HepG2 (cell line): ENCODE results near the gene PADI6. TPM values are rescaled to one million over a fixed set of nuclear protein-coding genes. Genes with fewer than 3 reads are reported as not detected.

Experiments
- ATAC-seq: fragments of 200-7000 bp; cut with Tn5 transposase; 3 replicates; pipeline ENCODE4 v1.9.1; 2020; ENCODE audit warnings: mild to moderate bottlenecking, moderate library complexity
- BruUV-seq: library from RNA; stranded (reverse); fragments of 400-500 nt; replicated peaks from 2 replicates; lab custom pipeline; 2021; lab: Mats Ljungman, UMichigan
- CTCF ChIA-PET: fragments of 300-600 bp; formaldehyde crosslinking; extraction: SDS; loops from one replicate; lab custom pipeline; 2021; ENCODE audit warnings: low total read pairs, inconsistent platforms, low intra/inter-chr PET ratio; lab: Yijun Ruan, JAX
- POLR2A ChIA-PET: fragments of 350-600 bp; sonication (Branson Sonifier 250); formaldehyde crosslinking; loops from one replicate; lab custom pipeline; 2020; ENCODE audit warnings: antibody characterized with exemption, inconsistent platforms; lab: Yijun Ruan, JAX
- DNase-seq: peaks from one replicate; pipeline ENCODE4 v3.0.0-alpha.2; 2015; ENCODE audit warnings: low spot score
- FAIRE-seq: peaks from 3 replicates; lab custom pipeline; 2011; peaks lifted over from hg19 to GRCh38; lab: Jason Lieb, UNC
- H2AFZ ChIP-seq: one replicate; pipeline ENCODE4 v1.6.1; 2011; ENCODE audit warnings: low read length, inconsistent platforms
- H3K27ac ChIP-seq: fragments of 300-600 bp; 3 replicates; pipeline ENCODE4 v1.8.0; 2011; ENCODE audit warnings: mixed run types, mild to moderate bottlenecking, mixed read lengths, low read length, inconsistent platforms; ENCODE audit not compliant: insufficient read depth; ENCODE audit errors: extremely low read length
- H3K27me3 ChIP-seq, 2 experiments: fragments of 200-600 bp in 1 of 2; 2 replicates in 1 of 2; 3 replicates in 1 of 2; pipeline versions ENCODE4 v1.6.0 to v1.8.0; 2011; ENCODE audit warnings: low read length in 2 of 2, mild to moderate bottlenecking in 2 of 2, moderate library complexity in 2 of 2, inconsistent platforms in 1 of 2; ENCODE audit not compliant: insufficient read depth in 2 of 2, control insufficient read depth in 1 of 2
- H3K36me3 ChIP-seq, 2 experiments: fragments of 200-600 bp in 1 of 2; replicated peaks in 1 of 2; 2 replicates in 1 of 2; 3 replicates in 1 of 2; pipeline versions ENCODE4 v1.5.1 to v1.8.0; 2011; ENCODE audit warnings: low read length in 2 of 2, inconsistent platforms in 1 of 2; ENCODE audit not compliant: insufficient read depth in 2 of 2, control insufficient read depth in 1 of 2
- H3K4me1 ChIP-seq: 2 replicates; pipeline ENCODE4 v1.5.1; 2012; ENCODE audit warnings: low read length, inconsistent platforms; ENCODE audit not compliant: insufficient read depth
- H3K4me2 ChIP-seq: 2 replicates; pipeline ENCODE4 v1.6.0; 2011; ENCODE audit warnings: low read depth, low read length, inconsistent platforms
- H3K4me3 ChIP-seq, 3 experiments: fragments of 200-600 bp in 1 of 3; sonication (generic), shearing (Covaris generic) in 1 of 3; replicated peaks in 1 of 3; 2 replicates each; pipeline ENCODE4 v1.5.1; 2011 to 2016; ENCODE audit warnings: low read length in 3 of 3, inconsistent platforms in 2 of 3, low read depth in 2 of 3, mild to moderate bottlenecking in 2 of 3, control low read depth in 1 of 3, mixed read lengths in 1 of 3; ENCODE audit not compliant: insufficient read depth in 1 of 3
- H3K79me2 ChIP-seq: one replicate; pipeline ENCODE4 v1.6.1; 2011; ENCODE audit warnings: low read length, inconsistent platforms; ENCODE audit not compliant: insufficient read depth
- H3K9ac ChIP-seq: 2 replicates; pipeline ENCODE4 v1.6.0; 2011; ENCODE audit warnings: mild to moderate bottlenecking, low read depth, low read length, inconsistent platforms; ENCODE audit not compliant: insufficient read depth
- H3K9me3 ChIP-seq: 2 replicates; pipeline ENCODE4 v1.5.1; 2012; ENCODE audit warnings: mild to moderate bottlenecking, low read length
- H4K20me1 ChIP-seq: 2 replicates; pipeline ENCODE4 v1.6.0; 2011; ENCODE audit warnings: inconsistent platforms, mild to moderate bottlenecking, low read length, moderate library complexity; ENCODE audit not compliant: insufficient read depth
- ELF3 ChIP-seq: IDR thresholded peaks from 2 replicates; pipeline ENCODE4 v1.6.1; 2016; ENCODE audit warnings: missing genetic modification reagents, missing compliant biosample characterization
- MAFF ChIP-seq: IDR thresholded peaks from 2 replicates; pipeline ENCODE4 v1.6.1; 2011; ENCODE audit warnings: low read depth, low read length, improper control_type of control experiment
- MAFK ChIP-seq, 2 experiments: IDR thresholded peaks in 1 of 2; conservative IDR thresholded peaks in 1 of 2; 2 replicates each; pipeline ENCODE4 v1.6.1; 2011; ENCODE audit warnings: improper control_type of control experiment in 2 of 2, low read length in 2 of 2
- PAF1 ChIP-seq: IDR thresholded peaks from 2 replicates; pipeline ENCODE4 v1.6.1; 2016; ENCODE audit warnings: missing genetic modification reagents, missing compliant biosample characterization
- SOX6 ChIP-seq, 2 experiments: fragments of 450-650 bp in 1 of 2; sonication (generic) in 1 of 2; formaldehyde crosslinking in 1 of 2; IDR thresholded peaks; 2 replicates each; pipeline versions ENCODE4 v1.4.0 to v1.6.1; 2017 to 2020; ENCODE audit warnings: antibody characterized with exemption in 1 of 2, mild to moderate bottlenecking in 1 of 2, missing genetic modification reagents in 1 of 2
- ZNF337 ChIP-seq: sonication (generic); formaldehyde crosslinking; IDR thresholded peaks from 2 replicates; pipeline ENCODE4 v1.5.1; 2020; ENCODE audit warnings: missing genetic modification reagents, low read depth, mild to moderate bottlenecking, borderline replicate concordance
- ZNF768 ChIP-seq: sonication (generic); formaldehyde crosslinking; IDR thresholded peaks from 2 replicates; pipeline ENCODE4 v1.4.0; 2020; ENCODE audit warnings: missing genetic modification reagents
- ZNF772 ChIP-seq: sonication (generic); formaldehyde crosslinking; IDR thresholded peaks from 2 replicates; pipeline ENCODE4 v1.5.0; 2020; ENCODE audit warnings: mild to moderate bottlenecking, missing genetic modification reagents
- ZNF878 ChIP-seq: sonication (generic); formaldehyde crosslinking; IDR thresholded peaks from 2 replicates; pipeline ENCODE4 v1.8.1; 2023; ENCODE audit warnings: mild to moderate bottlenecking, missing genetic modification reagents, moderate library complexity
- WGBS: methylation state at CpG from one replicate; pipeline ENCODE4 v1.1.6; 2017; ENCODE audit warnings: low lambda C conversion rate; 5-methylcytosine and 5-hydroxymethylcytosine counted together
- in situ Hi-C: cut with HindIII; loops from 2 replicates; pipeline ENCODE4 v1.10.0; 2017; ENCODE audit warnings: low pct_unique_long_range_greater_than_20kb; ENCODE audit not compliant: extremely low pct_ligation_motif_present
- intact Hi-C: fragments of 100-400 bp; cut with micrococcal nuclease; formaldehyde crosslinking; loops from one replicate; pipeline ENCODE4 v1.10.0; 2022; ENCODE audit not compliant: unreplicated experiment
- polyA plus RNA-seq, 8 experiments: library from polyadenylated mRNA; depleted of rRNA in 3 of 8; stranded (reverse) in 7 of 8; unstranded in 1 of 8; fragments of >200 nt; fragmentation: Illumina TruSeq in 4 of 8; extraction: Trizol in 4 of 8; gene quantifications; 2 replicates each; pipeline versions ENCODE4 v1.2.1 to v1.2.3, GENCODE V29; 2011 to 2016; ENCODE audit warnings: low read depth in 4 of 8, missing spikeins in 1 of 8, mixed read lengths in 1 of 8; ENCODE audit not compliant: insufficient read depth in 1 of 8
- total RNA-seq, 5 experiments: library from RNA; depleted of rRNA; stranded (reverse); fragments of >200 nt; fragmentation: Illumina TruSeq; extraction: Trizol; gene quantifications; 2 replicates each; pipeline ENCODE4 v1.2.3, GENCODE V29; 2016; ENCODE audit warnings: low read depth in 1 of 5

The PADI6 gene
- total and polyA plus RNA-seq, 2 of the 13 experiments (the other 11 are each of a cell fraction or from before 2014, with no cell fraction given): not detected

DNA sequence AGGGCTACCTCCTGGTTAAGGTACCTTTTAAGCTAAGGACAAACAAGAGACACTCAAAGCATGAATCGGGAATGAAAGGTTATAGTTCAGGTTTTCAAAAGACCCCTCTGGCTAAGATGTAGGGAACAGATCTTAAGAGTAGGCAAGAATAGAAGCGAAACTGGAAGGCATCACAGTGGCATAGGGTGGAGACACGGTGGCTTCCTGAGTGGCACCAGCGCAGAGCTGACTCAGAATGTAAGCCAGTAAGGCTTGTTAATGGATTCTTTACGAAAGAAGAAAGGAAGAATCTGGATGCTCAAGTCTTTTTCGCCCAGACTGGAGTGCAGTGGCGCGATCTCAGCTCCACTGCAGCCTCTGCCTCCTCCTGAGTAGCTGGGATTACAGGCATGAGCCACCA lies 21.2 kb downstream of the PADI6 start (continued):
- no peak for TF ChIP-seq SOX6 (IDR thresholded peaks at IDR 0.05)
- no peak for TF ChIP-seq SOX6 (CRISPR knock-in tag; IDR thresholded peaks at IDR 0.05)
- TF ChIP-seq PAF1: no peak
- TF ChIP-seq ELF3: no peak
- no peak for TF ChIP-seq ZNF768 (CRISPR knock-in tag)
- TF ChIP-seq ZNF878: no peak
- TF ChIP-seq ZNF772 (CRISPR knock-in tag): no peak

- no TSS peak for BruUV-seq
- ChIA-PET POLR2A (no interaction called here), CTCF (no interaction called here)
- peaks cover 0 to 16% of the 10 kb centered on the region in 2 experiments; a peak in 3 of 5 replicates for H3K27me3 ChIP-seq
- intact Hi-C loops: no loop called here
- H3K9ac ChIP-seq: no peak overlapping the region
- ATAC-seq: no peak
- H3K9me3 ChIP-seq: no peaks in the 10 kb centered on the region
- no peaks in the 10 kb centered on the region for H4K20me1 ChIP-seq
- 31% methylated on average over 5 of the region's 7 CpGs for WGBS
- H2AFZ ChIP-seq: no peak overlapping the region
- FAIRE-seq: no peak
- no peak for TF ChIP-seq ZNF337 (CRISPR knock-in tag)
- peak; percentile 64 to 72 for TF ChIP-seq MAFK (conservative IDR thresholded peaks at IDR 0.05 in 1 of 2, IDR thresholded peaks at IDR 0.05 in 1 of 2; ENCODE audit: low read length in 2 of 2)
- TF ChIP-seq MAFF: peak; percentile 49; the same call in 1 of the 2 replicates
- H3K4me1 ChIP-seq: no peaks in the 10 kb centered on the region
- DNase-seq: no peak
- H3K79me2 ChIP-seq: no peaks in the 10 kb centered on the region
- H3K4me3 ChIP-seq: no peak overlapping the region
- in situ Hi-C loops: no loop called here
- no peak overlapping the region for H3K4me2 ChIP-seq
- no peak overlapping the region for H3K27ac ChIP-seq
- H3K36me3 ChIP-seq: no peaks in the 10 kb centered on the region
Observed at GRCh38 chr1:17397910-17398695, 26.1 kb downstream of the PADI6 start.
